Motor neuron (in vitro differentiated cells): ENCODE measurements around the gene NMBR. TPM values are rescaled to one million over a fixed set of nuclear protein-coding genes. Genes with fewer than 3 reads are reported as not detected.
A peak's percentile ranks its signal among the peaks of the same experiment; 100 is the strongest.
"Not testable (repeated sequence)": the region's sequence is repeated elsewhere in the genome, so short reads cannot be mapped to it uniquely, and the experiment has no call there.

Experiments
- ATAC-seq, 8 experiments: fragments of 200-7000 bp; cut with Tn5 transposase; replicated peaks in 6 of 8; 2 replicates each; pipeline ENCODE4 v1.8.0; 2021; ENCODE audit warnings: mild to moderate bottlenecking in 8 of 8, moderate library complexity in 8 of 8
- H3K27ac ChIP-seq, 2 donors: fragments of 250-450 bp; sonication (Bioruptor Pico); 2 replicates each; pipeline ENCODE4 v1.9.0; 2021; ENCODE audit warnings: antibody characterized with exemption in 2 of 2, mild to moderate bottlenecking in 2 of 2, moderate library complexity in 1 of 2
- H3K4me1 ChIP-seq, 2 donors: fragments of 250-450 bp; sonication (Bioruptor Pico); replicated peaks in 1 of 2; 2 replicates each; pipeline ENCODE4 v1.6.1; 2021; ENCODE audit warnings: antibody characterized with exemption in 2 of 2, mild to moderate bottlenecking in 2 of 2, moderate library complexity in 1 of 2
- H3K4me3 ChIP-seq, 5 donors: fragments of 250-450 bp; sonication (Bioruptor Pico); 2 replicates each; pipeline ENCODE4 v1.9.0; 2021; ENCODE audit warnings: antibody characterized with exemption in 5 of 5, mild to moderate bottlenecking in 5 of 5, moderate library complexity in 4 of 5
- WGBS, 10 experiments: fragments of 450-650 bp; shearing (Covaris generic); methylation state at CpG; one replicate each; pipeline ENCODE4 v1.0.0; 2022; 5-methylcytosine and 5-hydroxymethylcytosine counted together
- in situ Hi-C, 9 experiments: fragments of 400-800 bp; cut with MboI; loops; one replicate each; pipeline ENCODE4 v1.15.0; 2021; ENCODE audit warnings: low sequenced_read_pairs in 9 of 9, low pct_unique_long_range_greater_than_20kb in 2 of 9; ENCODE audit not compliant: unreplicated experiment in 9 of 9
- total RNA-seq, 8 experiments: library from RNA; unstranded; fragments of 300-600 nt; gene quantifications; 2 replicates each; pipeline versions ENCODE4 v1.2.3 to v1.2.4, GENCODE V29; 2022

Gene NMBR
- 1 to 10 TPM in 1 of 8 experiments, under 1 TPM in 2, not detected in 5; 0.14 to 1.7 (median 0.43) TPM for total RNA-seq

GRCh38 chr6:142146828-142147662 lies at the start of gene NMBR, which contains the start of gene VTA1:
Gene NMBR, minus strand, starts transcription at chr6:142147122. Its CDS starts 58,464 bp downstream, at chr6:142088658.
Gene VTA1, plus strand, starts transcription at chr6:142147263. Its CDS starts 25 bp downstream, at chr6:142147288.
- Histone ChIP-seq H3K4me1 (peaks cover 9 to 21% of the 10 kb centered on the region in 2 donors), H3K4me3 (peak within 1 kb of the TSS; percentile 60 to 89 (median 76)), H3K27ac (peak within 1 kb of the TSS; percentile 20 to 69)
- ATAC-seq: peak; percentile 97 to 100 (median 99)
- 0 to 3% (median 1%) methylated on average over 8 to 31 of the region's 38 CpGs for WGBS, 10 experiments
- in situ Hi-C loops: loop anchor here in 2 of 9 experiments (25.0 kb wide), 2 partner anchors 240 to 390 kb away; no protein-coding TSS in a partner anchor

GRCh38 chr6:142195862-142196541 lies 49.1 kb upstream of the NMBR start:
- 84 to 100% (median 92%) methylated on average over 3 to 4 of the region's 4 CpGs; no CpG with 5 or more reads in 1 of the 10 experiments for WGBS, 10 experiments
- Histone ChIP-seq H3K4me1 (no peaks in the 10 kb centered on the region), H3K27ac (no peak overlapping the region), H3K4me3 (no peak overlapping the region)
- no peak for ATAC-seq
- in situ Hi-C loops: no loop called here

GRCh38 chr6:142193621-142194020 lies 46.7 kb upstream of the NMBR start:
- Histone ChIP-seq H3K4me3 (no peak overlapping the region), H3K27ac (no peak overlapping the region), H3K4me1 (no peaks in the 10 kb centered on the region)
- no peak for ATAC-seq
- in situ Hi-C loops: no loop called here

GRCh38 chr6:142192343-142192742 lies 45.4 kb upstream of the NMBR start:
- in situ Hi-C loops: no loop called here
- Histone ChIP-seq H3K4me1 (peaks cover 0 to 3% of the 10 kb centered on the region in 2 donors), H3K27ac (no peak overlapping the region), H3K4me3 (no peak overlapping the region)
- ATAC-seq: no peak
- 83 to 100% (median 94%) methylated on average over 1 of the region's 1 CpG; no CpG with 5 or more reads in 4 of the 10 experiments for WGBS, 10 experiments

GRCh38 chr6:142189057-142189456 lies 42.1 kb upstream of the NMBR start:
- WGBS, 10 experiments: 0 to 100% (median 88%) methylated on average over 2 of the region's 2 CpGs
- ATAC-seq: peak in 3 of 8 experiments; percentile 62 to 71 (median 68)
- in situ Hi-C loops: no loop called here
- Histone ChIP-seq H3K4me3 (no peak overlapping the region), H3K4me1 (peaks cover 0 to 16% of the 10 kb centered on the region in 2 donors), H3K27ac (no peak overlapping the region)

GRCh38 chr6:142188341-142188740 lies 41.4 kb upstream of the NMBR start:
- 74 to 100% (median 100%) methylated on average over 1 to 7 of the region's 8 CpGs; no CpG with 5 or more reads in 1 of the 10 experiments for WGBS, 10 experiments
- ATAC-seq, H3K4me3 ChIP-seq, in situ Hi-C loops, H3K27ac ChIP-seq: not testable (repeated sequence)
- H3K4me1 ChIP-seq: peaks cover 0 to 16% of the 10 kb centered on the region in 2 donors

GRCh38 chr6:142187209-142187608 lies 40.3 kb upstream of the NMBR start:
- peak; percentile 59 to 87 (median 78) for ATAC-seq
- in situ Hi-C loops: no loop called here
- Histone ChIP-seq H3K4me1 (peaks cover 0 to 16% of the 10 kb centered on the region in 2 donors), H3K27ac (no peak overlapping the region), H3K4me3 (no peak overlapping the region)
- WGBS, 10 experiments: 0 to 50% (median 38%) methylated on average over 1 of the region's 1 CpG; no CpG with 5 or more reads in 7 of the 10 experiments

- 67 to 100% (median 100%) methylated on average over 1 of the region's 1 CpG; no CpG with 5 or more reads in 2 of the 10 experiments for WGBS, 10 experiments
- H3K4me1 ChIP-seq: peaks cover 0 to 16% of the 10 kb centered on the region in 2 donors
- ATAC-seq: no peak
- no peak overlapping the region for H3K4me3 ChIP-seq
- no peak overlapping the region for H3K27ac ChIP-seq
- in situ Hi-C loops: no loop called here
These were observed 38.7 kb upstream of the NMBR start for GRCh38 chr6:142185641-142186040.

- H3K4me3 ChIP-seq: no peak overlapping the region
- 94 to 100% (median 100%) methylated on average over 1 to 2 of the region's 2 CpGs; no CpG with 5 or more reads in 2 of the 10 experiments for WGBS, 10 experiments
- in situ Hi-C loops: no loop called here
- H3K27ac ChIP-seq: no peak overlapping the region
- peaks cover 0 to 16% of the 10 kb centered on the region in 2 donors for H3K4me1 ChIP-seq
- ATAC-seq: no peak
These were observed 37.4 kb upstream of the NMBR start for GRCh38 chr6:142184307-142184706.

- Histone ChIP-seq H3K4me3 (no peak overlapping the region), H3K4me1 (peaks cover 0 to 16% of the 10 kb centered on the region in 2 donors), H3K27ac (no peak overlapping the region)
- 80 to 100% (median 91%) methylated on average over 1 of the region's 1 CpG for WGBS, 10 experiments
- in situ Hi-C loops: no loop called here
- no peak for ATAC-seq
These were observed 36.4 kb upstream of the NMBR start for GRCh38 chr6:142183351-142183750.

GRCh38 chr6:142182004-142182403 lies 35.1 kb upstream of the NMBR start:
- Histone ChIP-seq H3K4me1 (peaks cover 0 to 9% of the 10 kb centered on the region in 2 donors), H3K27ac (no peak overlapping the region), H3K4me3 (no peak overlapping the region)
- in situ Hi-C loops: no loop called here
- ATAC-seq: peak in 3 of 8 experiments; percentile 52 to 94 (median 89)

- in situ Hi-C loops: no loop called here
- no peaks in the 10 kb centered on the region for H3K4me1 ChIP-seq
- no peak overlapping the region for H3K27ac ChIP-seq
- H3K4me3 ChIP-seq: no peak overlapping the region
- ATAC-seq: no peak
These were observed 31.2 kb upstream of the NMBR start for GRCh38 chr6:142178129-142178528.

- ATAC-seq: peak in 1 of 8 experiments; percentile 72
- Histone ChIP-seq H3K4me3 (no peak overlapping the region), H3K27ac (no peak overlapping the region), H3K4me1 (no peaks in the 10 kb centered on the region)
- in situ Hi-C loops: loop anchor here in 1 of 9 experiments (25.0 kb wide), 1 partner anchor 213 kb away; no protein-coding TSS in a partner anchor
- 75 to 100% (median 87%) methylated on average over 1 to 6 of the region's 6 CpGs; no CpG with 5 or more reads in 1 of the 10 experiments for WGBS, 10 experiments
These were observed 27.8 kb upstream of the NMBR start for GRCh38 chr6:142174703-142175102.
